GM12892 (cell line): ENCODE results near the gene FYTTD1.
"Not testable (repeated sequence)": the region's sequence is repeated elsewhere in the genome, so short reads cannot be mapped to it uniquely, and the experiment has no call there.

Experiments used
- POLR2A ChIP-seq: IDR thresholded peaks from 2 replicates; pipeline ENCODE4 v1.6.1; 2011; ENCODE audit warnings: low read depth, low read length, control low read depth
- POLR2AphosphoS5 ChIP-seq: IDR thresholded peaks from 2 replicates; pipeline ENCODE4 v1.6.1; 2011; ENCODE audit warnings: low read depth, low read length, control low read depth

GRCh38 chr3:197731483-197731882 is 18.2 kb upstream of the FYTTD1 start:
- TF ChIP-seq POLR2AphosphoS5, POLR2A: not testable (repeated sequence)
